Activated CD8-positive, alpha-beta memory T cell treated with anti-CD3 and anti-CD28 coated beads for 36 hours (primary cell): ENCODE results near the gene F5. TPM values are rescaled to one million over a fixed set of nuclear protein-coding genes. Genes with fewer than 3 reads are reported as not detected.

Source experiments
- CTCF ChIA-PET: fragments of 350-600 bp; sonication (Branson Sonifier 250); formaldehyde crosslinking; loops from one replicate; lab custom pipeline; 2021; ENCODE audit warnings: antibody characterized with exemption; lab: Charles Lee
- POLR2A ChIA-PET: fragments of 350-600 bp; sonication (Branson Sonifier 250); formaldehyde crosslinking; loops from one replicate; lab custom pipeline; 2021; ENCODE audit warnings: antibody characterized with exemption; lab: Charles Lee
- total RNA-seq, 2 experiments: library from RNA; stranded (reverse); gene quantifications; one replicate each; pipeline ENCODE4 v1.2.3, GENCODE V29; 2021

The F5 gene
- total RNA-seq, 2 experiments from 2014 or later = 88.5 to 90.5 TPM

- ChIA-PET POLR2A (no interaction called here), CTCF (no interaction called here)
These were observed 112.9 kb downstream of the F5 start for GRCh38 chr1:169473347-169473746.

- ChIA-PET CTCF (no interaction called here), POLR2A (no interaction called here)
These were observed 113.5 kb downstream of the F5 start for GRCh38 chr1:169472738-169473137.

- ChIA-PET CTCF (no interaction called here), POLR2A (no interaction called here)
These were observed 117.3 kb downstream of the F5 start for GRCh38 chr1:169468982-169469381.

DNA sequence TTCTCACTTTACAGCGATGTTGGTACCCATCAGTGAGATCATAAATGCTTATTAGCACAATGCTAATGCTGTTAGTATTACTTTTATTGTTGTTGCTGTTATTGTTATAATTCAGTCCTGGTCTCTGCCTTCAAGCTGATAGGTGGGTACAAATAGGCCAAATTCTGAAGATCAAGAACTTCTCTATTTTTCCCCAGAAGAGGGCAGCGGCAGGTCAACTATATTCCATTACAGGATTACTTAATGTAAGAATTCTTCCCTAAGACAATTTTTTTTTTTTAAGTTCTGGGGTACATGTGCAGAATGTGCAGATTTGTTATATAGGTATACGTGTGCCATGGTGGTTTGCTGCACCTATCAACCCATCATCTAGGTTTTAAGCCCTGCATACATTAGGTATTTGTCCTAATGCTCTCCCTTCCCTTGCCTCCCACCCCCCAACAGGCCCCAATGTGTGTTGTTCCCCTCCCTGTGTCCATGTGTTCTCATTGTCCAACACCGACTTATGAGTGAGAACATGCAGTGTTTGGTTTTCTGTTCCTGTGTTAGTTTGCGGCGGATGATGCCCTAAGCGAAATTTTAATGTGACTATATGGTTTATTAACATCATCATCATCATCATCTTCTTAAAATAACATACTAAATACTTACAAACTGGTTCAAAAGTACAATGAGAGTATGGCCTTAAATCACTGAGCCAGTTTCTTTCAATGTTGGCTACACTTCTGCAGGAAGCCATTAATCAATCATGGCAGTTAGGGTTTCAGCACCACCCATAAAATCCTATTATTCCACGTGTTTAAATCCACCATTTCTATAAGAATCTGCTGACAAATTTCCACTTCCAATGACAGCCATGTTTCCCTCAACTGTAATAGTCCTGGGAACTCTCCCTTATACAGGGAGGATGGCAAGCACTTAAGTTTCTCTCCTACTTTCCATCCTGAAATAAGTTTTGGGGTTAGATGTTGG is 119.7 kb downstream of the F5 start:
- CTCF ChIA-PET = interaction anchor here (1.8 kb wide), 1 partner anchor 80 kb away, joined by 4 read pairs; no protein-coding TSS in a partner anchor
- POLR2A ChIA-PET = no interaction called here

- POLR2A ChIA-PET = no interaction called here
- CTCF ChIA-PET = interaction anchor here (1.8 kb wide), 1 partner anchor 81 kb away, joined by 4 read pairs; no protein-coding TSS in a partner anchor
These were observed 121.0 kb downstream of the F5 start for GRCh38 chr1:169465281-169465680.

Other genes starting within 250 kb of the F5 start
- gene NME7, start 218.7 kb downstream of the F5 start, total RNA-seq = 10 to 100 TPM; 25.4 to 27.0 TPM
- gene BLZF1, start 218.3 kb downstream of the F5 start, total RNA-seq = 10 to 100 TPM; 14.7 to 16.0 TPM
- under 1 TPM; 0.48 to 0.57 TPM for gene CCDC181, start 159.0 kb downstream of the F5 start, total RNA-seq
- 10 to 100 TPM; 11.6 to 11.7 TPM for gene SLC19A2, start 100.5 kb downstream of the F5 start, total RNA-seq
- gene SELP, start 43.6 kb upstream of the F5 start, total RNA-seq = under 1 TPM; 0.08 to 0.15 TPM
- 10 to 100 TPM; 33.4 to 39.0 TPM for gene SELL, start 125.1 kb upstream of the F5 start, total RNA-seq
- gene SELE, start 147.6 kb upstream of the F5 start, total RNA-seq = not detected
- 10 to 100 TPM; 12.2 to 12.6 TPM for gene METTL18, start 208.4 kb upstream of the F5 start, total RNA-seq